Stimulated activated CD8-positive, alpha-beta memory T cell treated with anti-CD3 and anti-CD28 coated beads, Interleukin-2, amount 100 ng/mL, for 1 hour (primary cell): ENCODE results near the gene ARCN1.
A peak's percentile ranks its signal among the peaks of the same experiment; 100 is the strongest.
"Not testable (repeated sequence)": the region's sequence is repeated elsewhere in the genome, so short reads cannot be mapped to it uniquely, and the experiment has no call there.

ENCODE experiments used
- DNase-seq, 2 donors: peaks; one replicate each; pipeline ENCODE4 v3.0.0-alpha.2; 2020; ENCODE audit warnings: low read depth in 2 of 2

ARCN1 gene

GRCh38 chr11:118605116-118605867 is 33.1 kb downstream of the ARCN1 start:
- DNase-seq: no peak

- DNase-seq: no peak
Observed at GRCh38 chr11:118606157-118606843, 34.1 kb downstream of the ARCN1 start.

DNA sequence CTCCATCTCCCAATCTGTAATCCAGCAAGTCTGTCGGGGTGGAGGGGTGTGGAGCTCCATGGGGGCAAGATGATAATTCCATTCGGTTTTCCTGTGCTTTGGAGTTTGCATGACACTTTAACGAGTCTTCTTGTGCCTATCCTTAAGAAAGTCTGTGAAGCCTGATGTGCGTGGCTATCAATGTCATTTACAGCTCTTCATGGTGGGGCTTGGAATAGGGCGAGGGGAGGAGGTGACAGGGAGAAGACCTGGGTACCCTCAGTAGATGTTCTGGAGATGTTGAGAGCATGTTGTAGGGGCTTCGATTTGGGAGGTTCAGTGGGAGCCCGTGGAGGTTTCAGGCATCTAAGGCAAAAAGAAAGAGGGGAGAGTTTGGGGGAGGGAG is 34.6 kb downstream of the ARCN1 start:
- no peak for DNase-seq

- DNase-seq: no peak
Observed at GRCh38 chr11:118607401-118608359, 35.5 kb downstream of the ARCN1 start, which contains the start of gene PHLDB1. TSS of gene PHLDB1 (plus strand) at chr11:118607615. CDS start at chr11:118613837, 6,222 bp downstream.

GRCh38 chr11:118608360-118609227 is 36.4 kb downstream of the ARCN1 start:
- peak; percentile 69 to 81 for DNase-seq

- DNase-seq: no peak
Observed at GRCh38 chr11:118609380-118610224, 37.4 kb downstream of the ARCN1 start.

DNA sequence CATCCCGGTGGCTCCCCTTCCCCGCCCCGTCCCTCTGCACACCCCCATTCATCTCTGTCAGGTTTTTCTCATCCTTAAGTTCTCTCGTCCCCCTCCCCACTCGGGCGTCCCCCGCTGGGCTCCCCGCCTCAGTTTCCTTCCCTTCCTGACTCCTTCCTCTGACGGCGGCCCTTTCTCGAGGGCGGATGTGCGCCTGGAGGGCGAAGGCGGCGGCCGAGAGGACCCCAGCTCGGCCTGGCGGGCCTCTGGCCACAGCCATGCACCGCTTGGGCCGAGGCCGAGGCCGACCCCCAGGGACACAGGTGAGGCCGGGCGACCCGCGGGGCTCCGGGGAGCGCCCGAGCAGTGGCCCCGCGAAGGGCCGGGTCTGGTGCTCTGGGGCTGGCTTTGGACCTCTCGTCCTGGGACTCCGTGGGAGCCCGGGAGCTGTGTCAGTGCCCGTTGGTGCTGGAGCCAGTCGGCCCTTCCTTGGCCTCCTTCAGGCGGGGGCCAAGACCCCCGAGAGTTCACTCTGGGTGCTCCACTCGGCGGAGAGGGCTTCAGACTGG is 38.1 kb downstream of the ARCN1 start:
- DNase-seq: no peak

DNA sequence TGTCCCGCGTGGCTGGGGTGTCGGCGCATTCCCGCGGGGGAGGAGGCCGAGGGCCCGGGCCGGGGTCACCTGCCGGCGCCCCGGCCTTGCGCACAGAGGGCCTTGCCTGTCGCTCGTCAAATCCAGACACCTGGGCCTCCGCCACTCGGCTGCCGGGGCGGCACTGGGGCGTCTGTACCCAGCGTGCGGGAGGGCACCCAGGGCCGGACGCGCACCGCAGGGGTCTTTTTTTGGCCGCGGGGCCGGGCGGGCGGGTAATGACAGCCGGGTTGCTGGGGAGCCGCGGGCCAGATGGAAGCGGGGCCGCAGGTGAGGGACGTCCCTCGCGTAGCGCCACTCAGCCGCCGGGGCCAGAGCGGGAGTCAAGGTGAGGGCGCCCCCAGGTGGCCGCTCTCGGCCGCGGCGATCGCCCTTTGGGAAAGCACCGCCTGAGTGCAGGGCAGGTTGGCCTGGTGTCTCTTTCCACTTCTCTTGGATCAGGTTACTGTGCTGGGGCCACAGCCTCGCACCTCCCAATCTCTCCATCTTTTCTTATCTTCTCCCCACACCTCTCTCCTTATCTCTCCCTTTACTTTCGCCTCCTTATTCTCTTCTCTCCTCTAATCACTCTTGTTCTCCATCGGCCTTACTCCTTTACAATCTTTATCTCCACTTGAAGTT is 38.7 kb downstream of the ARCN1 start:
- DNase-seq: peak; percentile 72 to 78

- not testable (repeated sequence) for DNase-seq
Observed at GRCh38 chr11:118611433-118611795, 39.2 kb downstream of the ARCN1 start.

- no peak for DNase-seq
Observed at GRCh38 chr11:118612378-118612777, 40.2 kb downstream of the ARCN1 start.

- DNase-seq: no peak
Observed at GRCh38 chr11:118614511-118614910, 42.3 kb downstream of the ARCN1 start.

GRCh38 chr11:118615282-118615975 is 43.2 kb downstream of the ARCN1 start:
- no peak for DNase-seq

- no peak for DNase-seq
Observed at GRCh38 chr11:118615976-118616371, 43.8 kb downstream of the ARCN1 start.

GRCh38 chr11:118618115-118618990 is 46.1 kb downstream of the ARCN1 start:
- no peak for DNase-seq

DNA sequence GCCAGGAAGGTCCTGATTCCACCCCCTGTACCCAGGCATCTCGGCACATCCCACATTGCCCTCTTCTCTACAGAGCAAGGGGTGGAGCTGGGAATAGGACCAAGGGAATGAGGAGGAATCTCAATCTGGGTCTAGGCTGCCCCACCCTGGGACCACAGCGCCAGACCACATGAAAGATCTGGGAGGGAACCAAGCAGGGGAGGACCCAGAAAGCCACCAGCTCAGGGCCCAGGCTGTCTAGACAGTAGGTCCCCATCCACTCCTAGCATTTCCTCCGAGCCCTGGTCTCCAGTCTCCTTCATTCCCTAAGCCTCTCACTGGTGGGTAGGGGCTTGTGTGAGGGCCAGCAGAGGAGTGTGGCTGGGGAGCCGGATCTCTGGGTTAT is 46.8 kb downstream of the ARCN1 start:
- no peak for DNase-seq

DNA sequence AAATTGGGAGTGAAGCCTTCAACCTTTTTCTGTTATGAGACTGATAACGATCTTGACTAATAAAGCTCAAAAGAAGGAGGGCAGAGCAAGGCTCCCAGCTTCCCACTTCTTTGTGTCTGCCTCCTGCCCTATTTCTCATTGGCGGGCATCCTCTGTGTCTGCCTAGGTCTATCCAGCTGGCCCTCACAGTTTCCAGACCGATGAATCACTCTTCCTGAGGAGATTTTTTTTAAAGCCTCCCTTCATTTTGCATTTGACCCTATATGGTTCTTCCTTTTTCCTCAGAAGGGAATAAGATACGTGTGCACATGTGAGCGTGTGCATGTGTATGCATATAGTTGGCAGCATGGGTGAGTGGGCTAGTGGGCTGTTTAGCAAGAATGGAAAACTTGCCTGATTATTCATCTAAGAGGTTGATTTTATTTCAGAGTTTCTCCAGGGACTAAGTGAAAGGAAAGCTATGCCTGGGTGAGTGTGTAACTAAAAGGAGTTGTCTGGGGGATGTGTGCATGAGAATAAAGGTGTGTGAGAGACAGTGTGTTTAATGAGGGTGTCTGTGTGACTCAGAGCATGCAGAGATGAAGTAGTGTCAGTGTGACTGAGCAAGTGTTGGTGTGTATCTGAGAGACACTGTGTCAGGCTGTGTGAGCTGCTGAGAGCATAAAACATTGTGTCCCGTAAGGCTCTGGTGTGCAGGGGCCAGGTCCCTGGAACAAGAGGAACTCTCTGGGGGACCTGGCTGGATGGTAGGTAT is 47.4 kb downstream of the ARCN1 start:
- no peak for DNase-seq

DNA sequence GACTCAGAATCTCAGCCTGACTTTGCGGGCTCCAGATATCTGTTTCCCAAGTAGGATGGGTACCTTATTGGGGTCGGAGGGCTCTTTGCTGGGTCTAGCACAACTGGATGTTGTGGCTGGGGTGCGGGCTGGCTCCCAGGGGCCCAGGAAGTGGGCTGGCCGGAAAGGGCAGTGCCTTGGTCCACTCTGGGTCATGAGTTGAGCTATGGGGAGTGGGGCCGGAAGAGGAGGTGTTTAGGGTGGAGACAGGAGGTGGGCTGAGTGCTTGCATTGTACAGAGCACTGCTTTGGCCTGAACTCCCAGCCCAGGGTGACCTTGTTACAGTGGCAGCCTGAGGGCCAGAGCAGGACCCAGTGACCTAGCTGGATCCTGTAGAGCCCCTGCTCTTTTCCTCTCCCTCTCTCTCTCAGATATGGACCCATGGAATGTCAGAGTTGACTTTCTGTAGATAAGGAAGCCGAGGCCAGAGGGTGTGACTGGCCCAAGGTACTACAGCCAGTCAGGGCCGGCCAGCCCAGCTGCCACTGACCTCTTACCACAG is 48.4 kb downstream of the ARCN1 start:
- no peak for DNase-seq
